ENCODE results near the gene PPM1H.

The PPM1H gene

GRCh38 chr12:62744551-62744950, 190.4 kb downstream of the PPM1H start:
- no peak for TF ChIP-seq CTCF (IDR thresholded peaks at IDR 0.05; ENCODE audit: low read depth, low read length)
- H3K4me3 ChIP-seq (ENCODE audit: low read depth, low read length), result no peak overlapping the region

GRCh38 chr12:62739266-62740015, 195.5 kb downstream of the PPM1H start:
- no peak overlapping the region for H3K4me3 ChIP-seq (ENCODE audit: low read depth, low read length)
- no peak for TF ChIP-seq CTCF (IDR thresholded peaks at IDR 0.05; ENCODE audit: low read depth, low read length)

GRCh38 chr12:62738616-62739015, 196.3 kb downstream of the PPM1H start:
- no peak overlapping the region for H3K4me3 ChIP-seq (ENCODE audit: low read depth, low read length)
- no peak for TF ChIP-seq CTCF (IDR thresholded peaks at IDR 0.05; ENCODE audit: low read depth, low read length)

- H3K4me3 ChIP-seq (ENCODE audit: low read depth, low read length), result no peak overlapping the region
- TF ChIP-seq CTCF (IDR thresholded peaks at IDR 0.05; ENCODE audit: low read depth, low read length), result no peak
Measured at GRCh38 chr12:62738105-62738504, 196.8 kb downstream of the PPM1H start.

GRCh38 chr12:62737615-62738014, 197.3 kb downstream of the PPM1H start:
- TF ChIP-seq CTCF (IDR thresholded peaks at IDR 0.05; ENCODE audit: low read depth, low read length), result no peak
- H3K4me3 ChIP-seq (ENCODE audit: low read depth, low read length), result no peak overlapping the region

- no peak for TF ChIP-seq CTCF (IDR thresholded peaks at IDR 0.05; ENCODE audit: low read depth, low read length)
- H3K4me3 ChIP-seq (ENCODE audit: low read depth, low read length), result no peak overlapping the region
Measured at GRCh38 chr12:62737188-62737587, 197.8 kb downstream of the PPM1H start.

- H3K4me3 ChIP-seq (ENCODE audit: low read depth, low read length), result no peak overlapping the region
- no peak for TF ChIP-seq CTCF (IDR thresholded peaks at IDR 0.05; ENCODE audit: low read depth, low read length)
Measured at GRCh38 chr12:62736596-62736995, 198.4 kb downstream of the PPM1H start.
